Mucosa of descending colon (tissue), 3 donors: Measurements from ENCODE around the gene SMARCB1. TPM values are rescaled to one million over a fixed set of nuclear protein-coding genes. Genes with fewer than 3 reads are reported as not detected.

Experiments
- ATAC-seq: fragments of 200-7000 bp; cut with Tn5 transposase; one replicate; pipeline ENCODE4 v1.9.1; 2020; ENCODE audit warnings: mild to moderate bottlenecking, moderate library complexity
- DNase-seq, 3 donors: peaks; one replicate each; pipeline ENCODE4 v3.0.0-alpha.2; 2020
- H3K36me3 ChIP-seq: fragments of 200-600 bp; one replicate; pipeline ENCODE4 v1.8.0; 2021; ENCODE audit warnings: low read depth, mild to moderate bottlenecking
- H3K4me1 ChIP-seq: fragments of 200-600 bp; one replicate; pipeline ENCODE4 v1.8.0; 2021; ENCODE audit warnings: low read depth, mild to moderate bottlenecking
- H3K4me3 ChIP-seq: fragments of 200-600 bp; one replicate; pipeline ENCODE4 v1.8.0; 2021; ENCODE audit warnings: mild to moderate bottlenecking
- H3K9me3 ChIP-seq: fragments of 200-600 bp; one replicate; pipeline ENCODE4 v1.8.0; 2021; ENCODE audit warnings: mild to moderate bottlenecking
- CTCF ChIP-seq: fragments of 200-600 bp; IDR thresholded peaks from one replicate; pipeline ENCODE4 v1.8.0; 2022; ENCODE audit warnings: antibody characterized with exemption, mild to moderate bottlenecking
- intact Hi-C, 2 donors: fragments of 100-400 bp; cut with DNase I in 1 of 2; cut with micrococcal nuclease in 1 of 2; formaldehyde crosslinking; loops; one replicate each; pipeline versions ENCODE4 v1.11.0 to v1.11.1; 2022; cut with DNase I, micrococcal nuclease
- total RNA-seq, 3 donors: library from RNA; stranded (reverse); fragmentation: NEBNext Ultra II Directional in 2 of 3; extraction: Animal tissue kit (Norgen Biotek cat#: 25700) in 2 of 3; gene quantifications; one replicate each; pipeline versions ENCODE4 v1.2.1 to v1.2.4, GENCODE V29; 2021 to 2023
- donor health status: DM: no; HTN: no; CAD: no; lungs with moderate emphysema.
- donor health status: DM: no; HTN: no; CAD: no.
- donor health status: DM: no; HTN: yes; CAD: no.

SMARCB1 gene
- total RNA-seq, 3 donors from 2014 or later, result 60.1 to 85.1 (median 69.3) TPM

- TF ChIP-seq CTCF, result peak; percentile 73
- H3K4me3 ChIP-seq, result peak within 1 kb of the TSS; percentile 67
- ATAC-seq, result peak; percentile 86
- H3K4me1 ChIP-seq, result peaks cover 30% of the 10 kb centered on the region
- intact Hi-C loops, result loop anchor here in 1 of 2 donors (5.0 kb wide), 1 partner anchor 89 kb away; the partner anchor contains the start of gene SLC2A11
- H3K9me3 ChIP-seq, result no peaks in the 10 kb centered on the region
- H3K36me3 ChIP-seq, result no peaks in the 10 kb centered on the region
- peak; percentile 92 to 93 (median 92) for DNase-seq
Observed at GRCh38 chr22:23767673-23768548, 18.9 kb upstream of the SMARCB1 start, which contains the start of gene CHCHD10. Gene CHCHD10, minus strand, starts transcription at chr22:23767972. Its CDS starts 98 bp downstream, at chr22:23767874.

- no peak overlapping the region for H3K4me3 ChIP-seq
- peaks cover 28% of the 10 kb centered on the region for H3K4me1 ChIP-seq
- no peaks in the 10 kb centered on the region for H3K9me3 ChIP-seq
- no peaks in the 10 kb centered on the region for H3K36me3 ChIP-seq
- ATAC-seq, result no peak
- no peak for TF ChIP-seq CTCF
- intact Hi-C loops, result loop anchor here in 1 of 2 donors (5.0 kb wide), 1 partner anchor 88 kb away; the partner anchor contains the start of gene SLC2A11
- no peak for DNase-seq
Observed at GRCh38 chr22:23769321-23769965, 17.3 kb upstream of the SMARCB1 start.

GRCh38 chr22:23772315-23772648 lies 14.5 kb upstream of the SMARCB1 start:
- intact Hi-C loops, result no loop called here
- DNase-seq (no peak), ATAC-seq (no peak)
- Histone ChIP-seq H3K4me1 (peaks cover 11% of the 10 kb centered on the region), H3K4me3 (no peak overlapping the region), H3K36me3 (no peaks in the 10 kb centered on the region), H3K9me3 (no peaks in the 10 kb centered on the region)
- no peak for TF ChIP-seq CTCF

GRCh38 chr22:23772649-23773473 lies 13.9 kb upstream of the SMARCB1 start, which contains the start of gene MMP11:
Gene MMP11, plus strand, starts transcription at chr22:23772849. Its CDS starts 22 bp downstream, at chr22:23772871.
- ATAC-seq (peak; percentile 54), DNase-seq (peak; percentile 77 to 81 (median 79))
- no peaks in the 10 kb centered on the region for H3K36me3 ChIP-seq
- H3K9me3 ChIP-seq, result no peaks in the 10 kb centered on the region
- intact Hi-C loops, result no loop called here
- no peak for TF ChIP-seq CTCF
- peaks cover 11% of the 10 kb centered on the region for H3K4me1 ChIP-seq
- H3K4me3 ChIP-seq, result no peak within 1 kb of the TSS

- Histone ChIP-seq H3K36me3 (no peaks in the 10 kb centered on the region), H3K4me1 (peaks cover 11% of the 10 kb centered on the region), H3K4me3 (no peak overlapping the region), H3K9me3 (no peaks in the 10 kb centered on the region)
- no peak for DNase-seq
- no peak for ATAC-seq
- intact Hi-C loops, result no loop called here
- no peak for TF ChIP-seq CTCF
Observed at GRCh38 chr22:23773483-23774113, 13.2 kb upstream of the SMARCB1 start.
